Tibial nerve (tissue), 4 donors: ENCODE measurements around the gene GPR62. TPM values are rescaled to one million over a fixed set of nuclear protein-coding genes. Genes with fewer than 3 reads are reported as not detected.

Experiments used
- DNase-seq, 2 donors: peaks; one replicate each; pipeline ENCODE4 v3.0.0-alpha.2; 2019; ENCODE audit warnings: low spot score in 2 of 2
- H3K27ac ChIP-seq, 4 donors: fragments of 200-600 bp; sonication (generic) in 3 of 4; one replicate each; pipeline ENCODE4 v1.5.1; 2017 to 2019; ENCODE audit warnings: mild to moderate bottlenecking in 1 of 4
- H3K27me3 ChIP-seq, 2 donors: fragments of 200-600 bp; sonication (generic) in 1 of 2; one replicate each; pipeline versions ENCODE4 v1.5.1 to v1.6.0; 2017 to 2019
- H3K36me3 ChIP-seq, 3 donors: fragments of 200-600 bp; sonication (generic); one replicate each; pipeline ENCODE4 v1.5.1; 2018 to 2019
- H3K4me1 ChIP-seq, 4 donors: fragments of 200-600 bp; sonication (generic) in 3 of 4; one replicate each; pipeline ENCODE4 v1.5.1; 2017 to 2019
- H3K4me3 ChIP-seq, 4 donors: fragments of 200-600 bp; sonication (generic) in 3 of 4; one replicate each; pipeline ENCODE4 v1.5.1; 2017 to 2019; ENCODE audit warnings: mild to moderate bottlenecking in 1 of 4, moderate library complexity in 1 of 4
- H3K9me3 ChIP-seq, 4 donors: fragments of 200-600 bp; sonication (generic) in 3 of 4; one replicate each; pipeline ENCODE4 v1.5.1; 2017 to 2019
- CTCF ChIP-seq, 5 experiments: fragments of 200-600 bp in 3 of 5; fragments of 450-650 bp in 2 of 5; sonication (generic) in 3 of 5; IDR thresholded peaks; one replicate each; pipeline ENCODE4 v1.5.1; 2016 to 2019; ENCODE audit warnings: antibody characterized with exemption in 5 of 5, mild to moderate bottlenecking in 3 of 5, moderate library complexity in 2 of 5
- EP300 ChIP-seq, 2 donors: sonication (generic); formaldehyde crosslinking; IDR thresholded peaks; one replicate each; pipeline ENCODE4 v1.6.1; 2017; ENCODE audit warnings: antibody characterized with exemption in 2 of 2, mild to moderate bottlenecking in 1 of 2
- POLR2A ChIP-seq, 2 donors: fragments of 450-650 bp; IDR thresholded peaks; one replicate each; pipeline ENCODE4 v1.6.1; 2017; ENCODE audit warnings: antibody characterized with exemption in 2 of 2, mild to moderate bottlenecking in 2 of 2, moderate library complexity in 2 of 2
- WGBS, 2 donors: methylation state at CpG; one replicate each; pipeline ENCODE4 v1.1.5; 2018; 5-methylcytosine and 5-hydroxymethylcytosine counted together
- total RNA-seq, 4 donors: library from RNA; depleted of rRNA; stranded (reverse); fragments of >200 nt; gene quantifications; one replicate each; pipeline ENCODE4 v1.1.0, GENCODE V29; 2016

GPR62 gene
- total RNA-seq, result 1 to 10 TPM in 1 of 4 donors, under 1 TPM in 1, not detected in 2; 0.87 to 1.0 TPM

- TF ChIP-seq EP300 (IDR thresholded peaks at IDR 0.05) (no peak), CTCF (IDR thresholded peaks at IDR 0.05) (no peak), POLR2A (IDR thresholded peaks at IDR 0.05) (no peak)
- Histone ChIP-seq H3K27me3 (no peaks in the 10 kb centered on the region), H3K4me3 (peak within 1 kb of the TSS; percentile 19 to 58 (median 46)), H3K4me1 (peaks cover 0 to 23% (median 10%) of the 10 kb centered on the region in 4 donors), H3K36me3 (peaks cover 0 to 33% (median 0%) of the 10 kb centered on the region in 3 donors), H3K27ac (peak within 1 kb of the TSS; percentile 38 to 89 (median 82)), H3K9me3 (no peaks in the 10 kb centered on the region)
- 48 to 50% methylated on average over 9 to 30 of the region's 33 CpGs for WGBS, 2 donors
- no peak for DNase-seq
Observed at GRCh38 chr3:51955175-51955892, at the start of gene GPR62. Gene GPR62, plus strand, starts transcription at chr3:51955381. Its CDS starts 272 bp downstream, at chr3:51955653.

GRCh38 chr3:51908026-51908425 lies 47.2 kb upstream of the GPR62 start:
- no peak for DNase-seq
- no peaks in the 10 kb centered on the region for H3K27me3 ChIP-seq
- no peaks in the 10 kb centered on the region for H3K4me1 ChIP-seq
- WGBS, 2 donors, result 75 to 81% methylated on average over 4 of the region's 4 CpGs
- TF ChIP-seq EP300 (IDR thresholded peaks at IDR 0.05) (no peak), POLR2A (IDR thresholded peaks at IDR 0.05) (no peak), CTCF (IDR thresholded peaks at IDR 0.05) (no peak)
- H3K36me3 ChIP-seq, result no peaks in the 10 kb centered on the region
- H3K27ac ChIP-seq, result no peak overlapping the region
- peaks cover 0 to 39% (median 0%) of the 10 kb centered on the region in 4 donors for H3K9me3 ChIP-seq
- H3K4me3 ChIP-seq, result no peak overlapping the region

- Histone ChIP-seq H3K4me1 (no peaks in the 10 kb centered on the region), H3K27ac (no peak overlapping the region), H3K27me3 (no peaks in the 10 kb centered on the region), H3K36me3 (no peaks in the 10 kb centered on the region), H3K4me3 (no peak overlapping the region), H3K9me3 (no peaks in the 10 kb centered on the region)
- 32 to 43% methylated on average over 5 of the region's 5 CpGs for WGBS, 2 donors
- no peak for TF ChIP-seq POLR2A (IDR thresholded peaks at IDR 0.05)
- TF ChIP-seq EP300 (IDR thresholded peaks at IDR 0.05), result no peak
- TF ChIP-seq CTCF (IDR thresholded peaks at IDR 0.05), result no peak
- DNase-seq, result no peak
Observed at GRCh38 chr3:51916418-51916817, 38.8 kb upstream of the GPR62 start.

GRCh38 chr3:51921081-51921578 lies 34.1 kb upstream of the GPR62 start:
- no peak for DNase-seq
- Histone ChIP-seq H3K9me3 (no peaks in the 10 kb centered on the region), H3K27me3 (no peaks in the 10 kb centered on the region), H3K36me3 (no peaks in the 10 kb centered on the region), H3K27ac (no peak overlapping the region), H3K4me3 (no peak overlapping the region), H3K4me1 (no peaks in the 10 kb centered on the region)
- WGBS, 2 donors, result 75% methylated on average over 11 of the region's 11 CpGs
- TF ChIP-seq CTCF (IDR thresholded peaks at IDR 0.05) (no peak), EP300 (IDR thresholded peaks at IDR 0.05) (no peak), POLR2A (IDR thresholded peaks at IDR 0.05) (no peak)
